Natural killer cell treated with Interleukin-12 subunit alpha and Interleukin-12 subunit beta and Interleukin-15 and Interleukin-18, amount 100 ng/mL, for 72 hours (primary cell): ENCODE measurements around the gene APC2. TPM values are rescaled to one million over a fixed set of nuclear protein-coding genes. Genes with fewer than 3 reads are reported as not detected.
"Not testable (repeated sequence)": the region's sequence is repeated elsewhere in the genome, so short reads cannot be mapped to it uniquely, and the experiment has no call there.

Experiments
- ATAC-seq, 2 donors: fragments of 150-1000 bp; cut with Tn5 transposase in 1 of 2; sonication (Bioruptor Pico), chemical (Tn5 transposase) in 1 of 2; 2 replicates each; pipeline ENCODE4 v1.10.0; 2021
- DNase-seq: peaks from one replicate; pipeline ENCODE4 v3.0.0; 2022; ENCODE audit warnings: low spot score
- H3K27ac Mint-ChIP-seq, 2 donors: 1 replicate in 1 of 2; 2 replicates in 1 of 2; pipeline ENCODE4 v1.8.0; 2022; ENCODE audit warnings: mixed read lengths in 2 of 2, mild to moderate bottlenecking in 1 of 2, moderate library complexity in 1 of 2
- H3K27me3 Mint-ChIP-seq, 2 donors: 1 replicate in 1 of 2; 2 replicates in 1 of 2; pipeline ENCODE4 v1.8.0; 2022; ENCODE audit warnings: mixed read lengths in 2 of 2
- H3K36me3 Mint-ChIP-seq: one replicate; pipeline ENCODE4 v1.8.0; 2022; ENCODE audit warnings: mixed read lengths
- H3K4me1 Mint-ChIP-seq, 2 donors: 1 replicate in 1 of 2; 2 replicates in 1 of 2; pipeline ENCODE4 v1.8.0; 2022; ENCODE audit warnings: low read depth in 2 of 2, mixed read lengths in 2 of 2, mild to moderate bottlenecking in 1 of 2
- H3K4me3 Mint-ChIP-seq: one replicate; pipeline ENCODE4 v1.8.0; 2022; ENCODE audit warnings: mixed read lengths
- H3K9me3 Mint-ChIP-seq: 2 replicates; pipeline ENCODE4 v1.8.0; 2022; ENCODE audit warnings: mixed read lengths
- total RNA-seq, 2 donors: library from RNA; stranded (reverse); gene quantifications; one replicate each; pipeline ENCODE4 v1.2.3, GENCODE V29; 2022

APC2 gene
- total RNA-seq, 2 donors from 2014 or later = 0.05 to 0.17 TPM

DNA sequence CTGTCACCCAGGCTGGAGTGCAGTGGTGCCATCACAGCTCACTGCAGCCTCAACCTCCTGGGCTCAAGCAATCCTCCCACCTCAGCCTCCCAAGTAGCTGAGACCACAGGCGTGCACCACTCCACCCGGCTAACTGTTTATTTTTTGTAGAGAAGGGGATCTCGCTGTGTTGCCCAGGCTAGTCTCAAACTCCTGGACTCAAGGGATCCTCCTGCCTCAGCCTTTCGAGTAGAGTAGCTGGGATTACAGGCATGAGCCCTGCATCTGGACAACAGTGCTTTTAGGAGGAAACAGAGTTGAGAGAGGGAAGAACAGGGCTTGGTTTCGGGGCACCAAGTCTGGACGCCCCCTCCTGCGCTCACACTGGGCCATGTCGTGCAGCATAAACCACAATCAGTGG is 69.9 kb downstream of the APC2 start:
- H3K36me3 Mint-ChIP-seq, H3K4me1 Mint-ChIP-seq, H3K9me3 Mint-ChIP-seq, DNase-seq, H3K27ac Mint-ChIP-seq, ATAC-seq, H3K4me3 Mint-ChIP-seq: not testable (repeated sequence)
- peaks cover 12 to 15% of the 10 kb centered on the region in 2 donors for H3K27me3 Mint-ChIP-seq

DNA sequence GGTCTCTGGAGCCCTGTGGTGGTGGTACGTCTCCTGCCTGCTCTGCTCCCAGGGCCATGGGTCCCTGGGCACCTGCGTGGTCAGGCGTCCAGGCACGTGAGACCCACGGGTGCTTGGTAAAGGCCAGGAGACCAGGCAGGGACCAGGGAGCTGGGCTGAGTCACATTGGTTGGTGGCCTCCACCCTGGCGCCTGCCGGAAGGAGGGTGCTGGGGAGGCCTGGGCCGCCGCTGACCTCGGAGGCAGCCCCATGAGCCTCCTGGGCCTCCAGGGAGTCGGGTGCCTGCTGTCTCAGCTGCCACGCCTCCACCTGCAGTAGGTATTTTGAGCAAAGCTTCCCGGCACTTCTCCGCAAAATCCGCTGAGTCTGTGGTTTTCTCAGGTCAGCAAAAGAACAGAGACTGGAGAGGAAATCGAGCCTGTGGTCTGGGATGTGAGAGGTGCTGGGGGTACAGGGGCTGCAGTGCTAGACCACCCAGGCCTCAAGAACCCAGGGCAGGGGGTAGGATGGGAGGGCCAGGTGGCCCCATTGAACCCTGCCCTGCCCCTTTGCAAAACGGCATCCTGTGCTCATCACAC is 70.4 kb downstream of the APC2 start:
- Mint-ChIP-seq H3K27me3 (peaks cover 12 to 19% of the 10 kb centered on the region in 2 donors), H3K4me1 (peaks cover 6 to 8% of the 10 kb centered on the region in 2 donors), H3K9me3 (no peaks in the 10 kb centered on the region), H3K36me3 (peaks cover 7% of the 10 kb centered on the region), H3K4me3 (no peak overlapping the region), H3K27ac (no peak overlapping the region)
- DNase-seq = no peak
- ATAC-seq = no peak

DNA sequence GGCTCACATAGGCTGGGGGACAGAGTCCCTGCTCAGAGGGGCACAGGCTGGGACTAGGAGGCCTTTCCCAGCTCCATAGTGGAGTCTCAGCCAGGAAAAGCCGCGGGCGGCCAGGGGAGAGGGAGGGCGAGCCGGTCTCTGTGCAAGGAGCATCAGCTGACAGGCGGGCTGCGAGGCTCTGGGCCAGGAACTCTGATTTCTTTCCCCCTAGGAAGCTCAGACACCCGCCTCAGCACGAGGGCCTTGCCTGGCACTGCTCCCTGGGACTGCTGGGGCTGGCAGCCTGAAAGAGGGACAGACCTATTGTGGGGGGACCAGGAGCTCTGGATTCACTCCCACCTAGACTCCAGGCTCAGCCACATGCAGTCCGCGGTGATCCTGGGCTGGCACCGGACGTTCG is 71.7 kb downstream of the APC2 start:
- H3K36me3 Mint-ChIP-seq = peaks cover 7% of the 10 kb centered on the region
- no peak overlapping the region for H3K4me3 Mint-ChIP-seq
- ATAC-seq (no peak), DNase-seq (no peak)
- H3K9me3 Mint-ChIP-seq = no peaks in the 10 kb centered on the region
- peaks cover 6 to 8% of the 10 kb centered on the region in 2 donors for H3K4me1 Mint-ChIP-seq
- H3K27ac Mint-ChIP-seq = no peak overlapping the region
- H3K27me3 Mint-ChIP-seq = peaks cover 17 to 19% of the 10 kb centered on the region in 2 donors

DNA sequence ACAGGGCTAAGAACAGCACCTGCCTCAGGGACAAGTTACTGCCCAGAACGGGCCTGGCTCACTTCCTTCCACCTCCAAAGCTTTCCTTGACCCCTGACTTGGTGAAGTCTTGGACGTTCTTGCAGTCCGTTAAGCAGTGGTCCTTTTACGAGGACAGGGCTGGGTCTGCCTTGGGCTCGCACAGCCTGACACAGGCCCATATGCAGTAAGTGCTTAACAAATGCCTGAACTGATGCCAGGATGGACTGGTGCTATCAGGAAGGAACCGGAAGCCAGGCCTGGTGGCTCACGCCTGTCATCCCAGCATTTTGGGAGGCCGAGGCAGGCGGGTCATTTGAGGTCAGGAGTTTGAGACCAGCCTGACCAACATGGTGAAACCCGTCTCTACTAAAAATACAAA is 72.1 kb downstream of the APC2 start:
- peaks cover 6 to 8% of the 10 kb centered on the region in 2 donors for H3K4me1 Mint-ChIP-seq
- no peak for ATAC-seq
- no peak overlapping the region for H3K4me3 Mint-ChIP-seq
- peaks cover 7% of the 10 kb centered on the region for H3K36me3 Mint-ChIP-seq
- H3K27me3 Mint-ChIP-seq = peaks cover 17 to 18% of the 10 kb centered on the region in 2 donors
- DNase-seq = no peak
- H3K27ac Mint-ChIP-seq = no peak overlapping the region
- H3K9me3 Mint-ChIP-seq = no peaks in the 10 kb centered on the region

DNA sequence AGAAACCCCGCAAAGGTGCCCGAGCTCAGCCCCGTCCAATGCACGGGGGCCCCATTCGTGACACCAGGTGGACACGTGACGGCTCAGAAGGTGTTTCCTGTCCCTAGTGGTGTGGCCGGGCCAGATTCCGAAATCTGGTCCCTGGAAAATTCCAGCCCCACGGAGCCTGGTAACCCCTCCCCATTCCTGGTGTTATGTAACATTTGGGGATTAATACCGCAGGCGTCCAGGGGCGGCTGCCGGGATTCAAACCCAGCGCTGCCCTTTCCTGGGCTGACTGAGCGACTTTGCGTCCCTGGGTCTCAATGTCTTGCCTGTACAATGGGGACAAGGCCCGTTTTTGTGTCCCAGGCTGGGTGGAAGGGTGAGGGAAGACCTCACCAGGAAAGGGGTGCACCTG is 72.9 kb downstream of the APC2 start:
- ATAC-seq = no peak
- Mint-ChIP-seq H3K27me3 (peaks cover 17 to 18% of the 10 kb centered on the region in 2 donors), H3K9me3 (no peaks in the 10 kb centered on the region), H3K4me1 (peaks cover 6 to 8% of the 10 kb centered on the region in 2 donors), H3K4me3 (no peak overlapping the region), H3K27ac (no peak overlapping the region), H3K36me3 (peaks cover 7% of the 10 kb centered on the region)
- DNase-seq = no peak

Other genes with a start within 250 kb of the APC2 start
- gene STK11, start 244.3 kb upstream of the APC2 start, total RNA-seq = 10 to 100 TPM; 50.9 to 79.2 TPM
- under 1 TPM in 1 of 2 donors, not detected in 1; 0.28 TPM for gene CBARP, start 212.1 kb upstream of the APC2 start, total RNA-seq
- 100 to 1,000 TPM; 163 to 215 TPM for gene ATP5F1D, start 208.4 kb upstream of the APC2 start, total RNA-seq
- gene MIDN, start 201.5 kb upstream of the APC2 start, total RNA-seq = 10 to 100 TPM; 85.9 to 88.3 TPM
- 100 to 1,000 TPM; 226 to 251 TPM for gene CIRBP, start 180.8 kb upstream of the APC2 start, total RNA-seq
- gene FAM174C, start 174.6 kb upstream of the APC2 start, total RNA-seq = 10 to 100 TPM; 59.5 to 94.2 TPM
- not detected for gene EFNA2, start 164.2 kb upstream of the APC2 start, total RNA-seq
- 10 to 100 TPM; 89.1 to 89.5 TPM for gene NDUFS7, start 66.2 kb upstream of the APC2 start, total RNA-seq
- gene GAMT, start 48.6 kb upstream of the APC2 start, total RNA-seq = 10 to 100 TPM in 1 of 2 donors, 1 to 10 TPM in 1; 5.2 to 15.6 TPM
- gene DAZAP1, start 42.5 kb upstream of the APC2 start, total RNA-seq = 100 to 1,000 TPM; 233 to 282 TPM
- 1,000 to 10,000 TPM in 1 of 2 donors, 100 to 1,000 TPM in 1; 757 to 1,081 TPM for gene RPS15, start 11.7 kb upstream of the APC2 start, total RNA-seq
- gene C19orf25, start 29.1 kb downstream of the APC2 start, total RNA-seq = 10 to 100 TPM; 45.1 to 58.4 TPM
- gene PCSK4, start 40.2 kb downstream of the APC2 start, total RNA-seq = 1 to 10 TPM; 1.2 to 2.3 TPM
- 1 to 10 TPM; 1.7 to 3.2 TPM for gene REEP6, start 41.1 kb downstream of the APC2 start, total RNA-seq
- gene ADAMTSL5, start 62.9 kb downstream of the APC2 start, total RNA-seq = 1 to 10 TPM; 1.2 to 1.8 TPM
- gene PLK5, start 74.0 kb downstream of the APC2 start, total RNA-seq = not detected
- gene MEX3D, start 118.2 kb downstream of the APC2 start, total RNA-seq = 1 to 10 TPM; 6.8 to 7.4 TPM
- 100 to 1,000 TPM in 1 of 2 donors, 10 to 100 TPM in 1; 92.5 to 233 TPM for gene MBD3, start 142.7 kb downstream of the APC2 start, total RNA-seq
- gene UQCR11, start 155.3 kb downstream of the APC2 start, total RNA-seq = 100 to 1,000 TPM; 179 to 184 TPM
- gene TCF3, start 202.5 kb downstream of the APC2 start, total RNA-seq = 10 to 100 TPM; 60.4 to 87.9 TPM